Thoracic aorta (tissue), 2 donors: ENCODE data around the gene ZSCAN1. TPM values are rescaled to one million over a fixed set of nuclear protein-coding genes. Genes with fewer than 3 reads are reported as not detected.

Experiments
- ATAC-seq: fragments of 150-250 bp; one replicate; pipeline ENCODE4 v1.8.0; 2017; ENCODE audit warnings: low read depth; ENCODE audit not compliant: insufficient number of reproducible peaks, low FRiP score
- DNase-seq: peaks from one replicate; pipeline ENCODE4 v3.0.0-alpha.2; 2020; ENCODE audit warnings: low spot score
- H3K27ac ChIP-seq, 2 donors: fragments of 200-600 bp; sonication (generic); 1 replicate in 1 of 2; 2 replicates in 1 of 2; pipeline ENCODE4 v1.5.1; 2016; ENCODE audit warnings: mild to moderate bottlenecking in 2 of 2, moderate library complexity in 2 of 2
- H3K27me3 ChIP-seq: fragments of 200-600 bp; sonication (generic); replicated peaks from 2 replicates; pipeline ENCODE4 v1.6.0; 2016; ENCODE audit warnings: mild to moderate bottlenecking; ENCODE audit not compliant: insufficient read depth
- H3K36me3 ChIP-seq: fragments of 200-600 bp; sonication (generic); one replicate; pipeline ENCODE4 v1.5.1; 2016
- H3K4me1 ChIP-seq, 2 donors: fragments of 200-600 bp; sonication (generic); 1 replicate in 1 of 2; 2 replicates in 1 of 2; pipeline versions ENCODE4 v1.5.1 to v1.6.0; 2016; ENCODE audit warnings: low read depth in 2 of 2, mild to moderate bottlenecking in 1 of 2; ENCODE audit not compliant: control insufficient read depth in 1 of 2
- H3K4me3 ChIP-seq: fragments of 200-600 bp; sonication (generic); 2 replicates; pipeline ENCODE4 v1.5.1; 2016; ENCODE audit warnings: mild to moderate bottlenecking
- H3K9me3 ChIP-seq: fragments of 200-600 bp; sonication (generic); 2 replicates; pipeline ENCODE4 v1.5.1; 2016
- total RNA-seq, 2 donors: library from RNA; depleted of rRNA; stranded (reverse); fragments of >200 nt; gene quantifications; one replicate each; pipeline versions ENCODE4 v1.1.0 to v1.2.3, GENCODE V29; 2016
- TF ChIP-seq, protein P1 (sequence below): fragments of 200-600 bp; sonication (generic); IDR thresholded peaks from one replicate; pipeline ENCODE4 v1.5.1; 2019; ENCODE audit warnings: antibody characterized with exemption

Gene ZSCAN1
- total RNA-seq, 2 donors from 2014 or later: not detected

DNA sequence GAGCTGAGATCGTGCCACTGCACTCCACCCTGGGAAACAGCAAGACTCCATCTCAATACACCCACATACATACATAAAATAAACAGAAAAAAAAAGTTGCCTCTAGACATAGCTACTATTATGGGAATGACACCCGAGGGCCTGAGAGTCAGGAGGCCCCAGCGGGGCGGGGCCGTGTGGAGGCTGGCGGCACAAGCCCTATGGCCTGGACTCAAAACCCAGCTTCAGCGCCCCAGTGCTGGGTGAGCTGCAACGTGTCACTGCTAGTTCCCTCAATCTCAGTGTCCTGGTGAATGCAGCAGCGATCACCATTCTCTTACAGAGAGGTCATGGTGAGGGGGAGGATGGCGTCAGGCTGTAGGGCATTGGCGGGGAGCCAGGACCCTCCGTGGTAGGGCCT is 9.2 kb upstream of the ZSCAN1 start:
- ATAC-seq (no peak), DNase-seq (no peak)
- Histone ChIP-seq H3K4me3 (no peak overlapping the region), H3K9me3 (no peaks in the 10 kb centered on the region), H3K27me3 (no peaks in the 10 kb centered on the region), H3K4me1 (no peaks in the 10 kb centered on the region), H3K36me3 (no peaks in the 10 kb centered on the region), H3K27ac (no peak overlapping the region)
- TF ChIP-seq, protein P1, sequence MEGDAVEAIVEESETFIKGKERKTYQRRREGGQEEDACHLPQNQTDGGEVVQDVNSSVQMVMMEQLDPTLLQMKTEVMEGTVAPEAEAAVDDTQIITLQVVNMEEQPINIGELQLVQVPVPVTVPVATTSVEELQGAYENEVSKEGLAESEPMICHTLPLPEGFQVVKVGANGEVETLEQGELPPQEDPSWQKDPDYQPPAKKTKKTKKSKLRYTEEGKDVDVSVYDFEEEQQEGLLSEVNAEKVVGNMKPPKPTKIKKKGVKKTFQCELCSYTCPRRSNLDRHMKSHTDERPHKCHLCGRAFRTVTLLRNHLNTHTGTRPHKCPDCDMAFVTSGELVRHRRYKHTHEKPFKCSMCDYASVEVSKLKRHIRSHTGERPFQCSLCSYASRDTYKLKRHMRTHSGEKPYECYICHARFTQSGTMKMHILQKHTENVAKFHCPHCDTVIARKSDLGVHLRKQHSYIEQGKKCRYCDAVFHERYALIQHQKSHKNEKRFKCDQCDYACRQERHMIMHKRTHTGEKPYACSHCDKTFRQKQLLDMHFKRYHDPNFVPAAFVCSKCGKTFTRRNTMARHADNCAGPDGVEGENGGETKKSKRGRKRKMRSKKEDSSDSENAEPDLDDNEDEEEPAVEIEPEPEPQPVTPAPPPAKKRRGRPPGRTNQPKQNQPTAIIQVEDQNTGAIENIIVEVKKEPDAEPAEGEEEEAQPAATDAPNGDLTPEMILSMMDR: no peak

DNA sequence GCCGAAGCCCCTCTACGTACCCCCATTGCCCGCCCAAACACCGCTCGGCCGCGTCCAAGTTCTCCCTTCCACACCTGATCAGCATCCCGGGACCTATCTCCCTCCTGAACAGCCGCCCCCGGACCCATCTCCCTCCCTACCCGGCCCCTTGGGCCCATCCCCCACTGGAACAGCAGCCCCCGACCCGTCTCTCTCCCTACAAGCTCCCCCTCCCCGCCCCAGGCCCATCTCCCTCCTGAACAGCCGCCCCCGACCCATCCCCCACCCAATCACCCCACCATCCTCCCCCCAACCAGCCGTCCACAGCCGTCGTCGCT is 610 bp downstream of the ZSCAN1 start:
- Histone ChIP-seq H3K27ac (no peak overlapping the region), H3K9me3 (peaks cover 10% of the 10 kb centered on the region), H3K4me1 (no peaks in the 10 kb centered on the region), H3K36me3 (no peaks in the 10 kb centered on the region), H3K4me3 (peak overlapping the region; percentile 42), H3K27me3 (no peaks in the 10 kb centered on the region)
- ATAC-seq (no peak), DNase-seq (no peak)
- TF ChIP-seq, protein P1: no peak

DNA sequence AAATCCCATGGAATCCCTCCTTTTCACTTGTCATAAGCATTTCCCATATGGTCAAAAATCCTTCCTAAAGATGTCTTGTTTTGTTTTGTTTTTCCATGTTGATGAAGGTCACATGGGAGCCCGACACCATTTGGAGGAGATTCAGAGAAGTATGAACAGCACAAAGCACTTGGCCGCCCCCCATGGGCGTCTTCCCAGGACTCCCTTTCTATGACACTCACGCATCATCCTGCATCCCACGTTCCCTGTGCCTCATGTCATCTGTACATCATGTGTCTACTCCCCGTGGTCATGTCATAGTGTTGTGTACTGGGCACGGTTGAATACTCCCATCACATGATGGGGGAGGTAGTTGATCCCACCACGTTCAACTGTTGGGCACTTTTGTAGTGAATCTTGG is 2.0 kb downstream of the ZSCAN1 start:
- TF ChIP-seq, protein P1: no peak
- Histone ChIP-seq H3K9me3 (peaks cover 11% of the 10 kb centered on the region), H3K27me3 (no peaks in the 10 kb centered on the region), H3K27ac (no peak overlapping the region), H3K4me3 (no peak overlapping the region), H3K36me3 (no peaks in the 10 kb centered on the region), H3K4me1 (no peaks in the 10 kb centered on the region)
- DNase-seq (no peak), ATAC-seq (no peak)

DNA sequence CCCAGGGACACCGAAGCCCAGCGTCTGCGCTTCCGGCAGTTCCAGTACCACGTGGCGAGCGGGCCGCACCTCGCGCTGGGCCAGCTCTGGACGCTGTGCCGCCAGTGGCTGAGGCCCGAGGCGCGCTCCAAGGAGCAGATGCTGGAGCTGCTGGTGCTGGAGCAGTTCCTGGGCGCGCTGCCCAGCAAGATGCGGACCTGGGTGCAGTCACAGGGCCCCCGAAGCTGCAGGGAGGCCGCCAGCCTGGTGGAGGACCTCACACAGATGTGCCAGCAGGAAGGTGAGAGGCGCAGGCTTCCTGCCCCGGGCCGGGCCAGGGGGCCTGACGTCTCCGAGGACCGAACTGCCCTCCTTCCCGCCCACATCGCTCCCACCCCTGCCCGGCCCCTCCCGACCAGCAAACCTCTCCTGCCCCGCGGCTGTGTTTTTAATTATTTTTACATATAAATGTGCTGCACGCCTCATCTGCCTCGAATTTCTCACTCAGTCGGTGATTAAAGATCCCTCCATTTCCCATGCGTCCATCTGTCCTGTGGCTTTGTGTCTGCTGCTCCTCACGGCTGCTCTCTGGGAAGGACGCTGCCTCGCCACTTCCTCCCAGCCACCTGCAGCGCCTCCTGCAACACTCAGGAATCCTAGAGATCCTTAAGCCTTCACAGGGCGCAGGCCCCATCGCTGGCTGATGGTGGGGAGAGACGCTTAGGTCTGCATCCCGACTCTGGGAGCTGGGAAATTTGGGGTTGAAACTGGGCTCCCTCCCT is 4.3 kb downstream of the ZSCAN1 start:
- Histone ChIP-seq H3K4me3 (no peak overlapping the region), H3K36me3 (no peaks in the 10 kb centered on the region), H3K27me3 (no peaks in the 10 kb centered on the region), H3K4me1 (no peaks in the 10 kb centered on the region), H3K9me3 (peaks cover 24% of the 10 kb centered on the region), H3K27ac (no peak overlapping the region)
- DNase-seq (no peak), ATAC-seq (no peak)
- TF ChIP-seq, protein P1: no peak

DNA sequence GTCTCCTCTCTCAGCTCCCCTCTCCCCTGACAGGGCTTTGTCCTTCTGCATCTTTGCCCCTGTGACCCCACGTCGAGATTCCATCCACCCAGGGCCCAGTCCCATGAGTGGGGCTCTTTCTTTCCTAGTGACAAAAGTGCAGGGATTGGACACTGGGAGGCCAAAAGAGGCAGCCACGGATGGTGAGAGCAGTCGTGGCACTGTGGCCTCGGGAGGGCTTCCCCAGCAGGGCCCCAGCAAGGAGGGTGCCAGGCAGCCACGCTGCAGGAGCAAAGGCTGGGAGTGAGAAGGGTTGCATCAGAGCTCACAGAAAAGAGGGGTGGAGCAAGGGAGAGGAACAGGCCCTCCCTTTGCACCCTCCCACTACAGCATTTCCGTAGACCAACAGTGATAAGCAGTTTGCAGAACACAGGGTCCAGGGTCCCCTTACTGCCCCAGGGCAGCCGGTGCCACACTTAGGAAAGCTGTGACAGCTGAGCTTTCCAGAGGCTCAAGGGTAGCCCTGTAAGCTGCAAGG is 4.9 kb downstream of the ZSCAN1 start:
- no peaks in the 10 kb centered on the region for H3K4me1 ChIP-seq
- peaks cover 25% of the 10 kb centered on the region for H3K9me3 ChIP-seq
- H3K36me3 ChIP-seq: no peaks in the 10 kb centered on the region
- H3K27me3 ChIP-seq: no peaks in the 10 kb centered on the region
- no peak overlapping the region for H3K27ac ChIP-seq
- DNase-seq (no peak), ATAC-seq (no peak)
- H3K4me3 ChIP-seq: no peak overlapping the region
- TF ChIP-seq, protein P1: no peak
